Anterior cingulate cortex (tissue), 58 donors: ENCODE results near the gene IBA57.

Source experiments
- DNase-seq, 58 donors: peaks; one replicate each; lab custom pipeline; 2025; lab: John Stamatoyannopoulos, UW

IBA57 gene

GRCh38 chr1:228144193-228144992, 21.2 kb upstream of the IBA57 start:
- no peak for DNase-seq

- DNase-seq = no peak
Measured at GRCh38 chr1:228144993-228145343, 20.6 kb upstream of the IBA57 start.

GRCh38 chr1:228145463-228146416, 19.9 kb upstream of the IBA57 start:
- no peak for DNase-seq

GRCh38 chr1:228146417-228147150, 19.0 kb upstream of the IBA57 start:
- DNase-seq = no peak

- no peak for DNase-seq
Measured at GRCh38 chr1:228147151-228147693, 18.4 kb upstream of the IBA57 start.

- no peak for DNase-seq
Measured at GRCh38 chr1:228147768-228148167, 17.8 kb upstream of the IBA57 start.

GRCh38 chr1:228148196-228148861, 17.3 kb upstream of the IBA57 start:
- peak in 8 of 58 donors; percentile 14 to 37 (median 28) for DNase-seq

- no peak for DNase-seq
Measured at GRCh38 chr1:228148935-228149405, 16.6 kb upstream of the IBA57 start.

- DNase-seq = peak in 36 of 58 donors; percentile 8 to 82 (median 48)
Measured at GRCh38 chr1:228149406-228150119, 16.0 kb upstream of the IBA57 start, which contains the start of gene GJC2. Gene GJC2 (plus strand): TSS chr1:228149930. CDS start chr1:228157759, 7,829 bp downstream.

GRCh38 chr1:228150120-228150460, 15.5 kb upstream of the IBA57 start:
- peak in 1 of 58 donors; percentile 62 for DNase-seq

- DNase-seq = peak in 41 of 58 donors; percentile 10 to 80 (median 58)
Measured at GRCh38 chr1:228150461-228151179, 15.0 kb upstream of the IBA57 start.

- peak in 1 of 58 donors; percentile 25 for DNase-seq
Measured at GRCh38 chr1:228151180-228151925, 14.3 kb upstream of the IBA57 start.

GRCh38 chr1:228152097-228152917, 13.3 kb upstream of the IBA57 start:
- DNase-seq = no peak

GRCh38 chr1:228152918-228153258, 12.7 kb upstream of the IBA57 start:
- DNase-seq = no peak

- DNase-seq = no peak
Measured at GRCh38 chr1:228154021-228154669, 11.5 kb upstream of the IBA57 start.
